Type B pancreatic cell (in vitro differentiated cells): ENCODE measurements around the gene EBNA1BP2. TPM values are rescaled to one million over a fixed set of nuclear protein-coding genes. Genes with fewer than 3 reads are reported as not detected.
A peak's percentile ranks its signal among the peaks of the same experiment; 100 is the strongest.
"Not testable (repeated sequence)": the region's sequence is repeated elsewhere in the genome, so short reads cannot be mapped to it uniquely, and the experiment has no call there.

ENCODE experiments used
- DNase-seq: peaks from one replicate; pipeline ENCODE4 v3.0.0; 2021; ENCODE audit warnings: mixed read lengths; ENCODE audit not compliant: unreplicated experiment; ENCODE audit errors: extremely low spot score
- H3K27ac Mint-ChIP-seq: 2 replicates; pipeline ENCODE4 v1.8.0; 2021; ENCODE audit warnings: mild to moderate bottlenecking, mixed read lengths
- H3K27me3 Mint-ChIP-seq: 2 replicates; pipeline ENCODE4 v1.8.0; 2021; ENCODE audit warnings: mixed read lengths
- H3K36me3 Mint-ChIP-seq: 2 replicates; pipeline ENCODE4 v1.8.0; 2021; ENCODE audit warnings: mixed read lengths
- H3K4me1 Mint-ChIP-seq: one replicate; pipeline ENCODE4 v1.8.0; 2021; ENCODE audit warnings: mixed read lengths; ENCODE audit not compliant: unreplicated experiment
- H3K4me3 Mint-ChIP-seq: 2 replicates; pipeline ENCODE4 v1.8.0; 2021; ENCODE audit warnings: mild to moderate bottlenecking, mixed read lengths
- H3K9me3 Mint-ChIP-seq: 2 replicates; pipeline ENCODE4 v1.8.0; 2021; ENCODE audit warnings: mixed read lengths
- CTCF ChIP-seq: fragments of 200-600 bp; sonication (generic); conservative IDR thresholded peaks from 2 replicates; pipeline ENCODE4 v1.5.0; 2021; ENCODE audit warnings: antibody characterized with exemption, mild to moderate bottlenecking
- total RNA-seq: library from RNA; stranded (reverse); gene quantifications from 2 replicates; pipeline ENCODE4 v1.2.1, GENCODE V29; 2021; ENCODE audit warnings: low replicate concordance

Gene EBNA1BP2
- total RNA-seq, 1 donor from 2014 or later = 57.2 TPM

GRCh38 chr1:43214501-43215444 is 42.7 kb upstream of the EBNA1BP2 start:
- no peak for DNase-seq
- H3K27me3 Mint-ChIP-seq = no peaks in the 10 kb centered on the region
- H3K27ac Mint-ChIP-seq = no peak overlapping the region
- no peaks in the 10 kb centered on the region for H3K9me3 Mint-ChIP-seq
- H3K4me1 Mint-ChIP-seq = no peaks in the 10 kb centered on the region
- TF ChIP-seq CTCF = no peak
- no peak overlapping the region for H3K4me3 Mint-ChIP-seq
- H3K36me3 Mint-ChIP-seq = no peaks in the 10 kb centered on the region

- not testable (repeated sequence) for DNase-seq, H3K4me3 Mint-ChIP-seq, H3K27me3 Mint-ChIP-seq, H3K36me3 Mint-ChIP-seq
- Mint-ChIP-seq H3K27ac (peak overlapping the region; percentile 56), H3K4me1 (peaks cover 14% of the 10 kb centered on the region), H3K9me3 (peaks cover 14% of the 10 kb centered on the region)
Observed at GRCh38 chr1:43208277-43208676, 36.2 kb upstream of the EBNA1BP2 start.

GRCh38 chr1:43207229-43207853 is 35.3 kb upstream of the EBNA1BP2 start:
- H3K27me3 Mint-ChIP-seq = no peaks in the 10 kb centered on the region
- TF ChIP-seq CTCF = no peak
- H3K27ac Mint-ChIP-seq = peak overlapping the region; percentile 97
- peaks cover 5% of the 10 kb centered on the region for H3K36me3 Mint-ChIP-seq
- peak overlapping the region; percentile 73 for H3K4me3 Mint-ChIP-seq
- peaks cover 14% of the 10 kb centered on the region for H3K4me1 Mint-ChIP-seq
- H3K9me3 Mint-ChIP-seq = peaks cover 14% of the 10 kb centered on the region
- DNase-seq = no peak

GRCh38 chr1:43206600-43207228 is 34.6 kb upstream of the EBNA1BP2 start:
- no peak for DNase-seq
- Mint-ChIP-seq H3K4me3 (peak overlapping the region; percentile 73), H3K4me1 (peaks cover 14% of the 10 kb centered on the region), H3K36me3 (peaks cover 5% of the 10 kb centered on the region), H3K9me3 (peaks cover 14% of the 10 kb centered on the region), H3K27ac (peak overlapping the region; percentile 97), H3K27me3 (no peaks in the 10 kb centered on the region)
- TF ChIP-seq CTCF = no peak

GRCh38 chr1:43205671-43206070 is 33.6 kb upstream of the EBNA1BP2 start:
- Mint-ChIP-seq H3K4me3 (no peak overlapping the region), H3K27me3 (no peaks in the 10 kb centered on the region), H3K4me1 (peaks cover 14% of the 10 kb centered on the region), H3K27ac (peak overlapping the region; percentile 97), H3K36me3 (peaks cover 5% of the 10 kb centered on the region), H3K9me3 (peaks cover 14% of the 10 kb centered on the region)
- TF ChIP-seq CTCF = no peak
- DNase-seq = no peak
